Right lobe of liver (tissue), 4 donors: ENCODE measurements around the gene CSPG5.

ENCODE experiments used
- CTCF ChIP-seq, 4 donors: fragments of 200-600 bp in 3 of 4; fragments of 450-650 bp in 1 of 4; IDR thresholded peaks; one replicate each; pipeline versions ENCODE4 v1.5.1 to v1.8.0; 2016 to 2022; ENCODE audit warnings: antibody characterized with exemption in 4 of 4, mild to moderate bottlenecking in 2 of 4
- POLR2A ChIP-seq: fragments of 450-650 bp; IDR thresholded peaks from one replicate; pipeline ENCODE4 v1.6.1; 2017; ENCODE audit warnings: antibody characterized with exemption, mild to moderate bottlenecking
- donor health status: DM: no; HTN: no; CAD: no.
- donor health status: DM: no; HTN: no; CAD: no.
- donor health status: DM: no; HTN: yes; CAD: no.

GRCh38 chr3:47540281-47540680, 38.4 kb downstream of the CSPG5 start:
- no peak for TF ChIP-seq CTCF (IDR thresholded peaks at IDR 0.05)
- TF ChIP-seq POLR2A, result no peak
